Endothelial cell of umbilical vein (primary cell): ENCODE data around the gene GGN. TPM values are rescaled to one million over a fixed set of nuclear protein-coding genes. Genes with fewer than 3 reads are reported as not detected.

Experiments used
- BruUV-seq: library from RNA; stranded (reverse); fragments of 400-500 nt; replicated peaks from 2 replicates; lab custom pipeline; 2021; lab: Mats Ljungman, UMichigan
- CTCF ChIA-PET: fragments of 300-600, 350-600 bp; sonication (Branson Sonifier 250); formaldehyde crosslinking; loops from one replicate; lab custom pipeline; 2021; ENCODE audit warnings: antibody characterized with exemption, inconsistent platforms; lab: Charles Lee
- POLR2A ChIA-PET: fragments of 300-600, 350-600 bp; sonication (Branson Sonifier 250); formaldehyde crosslinking; loops from one replicate; lab custom pipeline; 2021; ENCODE audit warnings: antibody characterized with exemption, inconsistent platforms; lab: Charles Lee
- DNase-seq: peaks from one replicate; pipeline ENCODE4 v3.0.0-alpha.2; 2011; ENCODE audit warnings: low read depth, low spot score
- FAIRE-seq: peaks from 2 replicates; lab custom pipeline; 2011; peaks lifted over from hg19 to GRCh38; lab: Jason Lieb, UNC
- H2AFZ ChIP-seq: 2 replicates; pipeline ENCODE4 v1.6.0; 2012; ENCODE audit warnings: low read depth, low read length, control low read depth, inconsistent platforms
- H3K27ac ChIP-seq: 2 replicates; pipeline ENCODE4 v1.5.1; 2011; ENCODE audit warnings: low read depth, mild to moderate bottlenecking, control low read depth, low read length, moderate library complexity; ENCODE audit not compliant: insufficient read depth
- H3K27me3 ChIP-seq, 2 experiments: 2 replicates each; pipeline versions ENCODE4 v1.6.0 to v1.6.1; 2011; ENCODE audit warnings: low read length in 2 of 2, mixed read lengths in 1 of 2; ENCODE audit not compliant: control insufficient read depth in 2 of 2, insufficient read depth in 2 of 2
- H3K36me3 ChIP-seq, 2 experiments: 2 replicates in 1 of 2; 3 replicates in 1 of 2; pipeline ENCODE4 v1.5.1; 2011; ENCODE audit warnings: low read length in 2 of 2, mild to moderate bottlenecking in 1 of 2, moderate library complexity in 1 of 2; ENCODE audit not compliant: control insufficient read depth in 2 of 2, insufficient read depth in 2 of 2; ENCODE audit errors: extremely low read depth in 1 of 2
- H3K4me1 ChIP-seq: 3 replicates; pipeline ENCODE4 v1.5.1; 2011; ENCODE audit warnings: mild to moderate bottlenecking, low read length; ENCODE audit not compliant: control insufficient read depth, insufficient read depth; ENCODE audit errors: extremely low read depth
- H3K4me2 ChIP-seq: 2 replicates; pipeline ENCODE4 v1.6.1; 2011; ENCODE audit warnings: low read length, control low read depth, mixed read lengths; ENCODE audit not compliant: insufficient read depth
- H3K4me3 ChIP-seq, 3 experiments: fragments of 200-600 bp in 1 of 3; sonication (generic), shearing (Covaris generic) in 1 of 3; replicated peaks in 1 of 3; 2 replicates each; pipeline ENCODE4 v1.5.1; 2011 to 2016; ENCODE audit warnings: control low read depth in 3 of 3, low read length in 3 of 3, mild to moderate bottlenecking in 2 of 3, inconsistent platforms in 1 of 3, low read depth in 1 of 3, moderate library complexity in 1 of 3; ENCODE audit not compliant: insufficient read depth in 1 of 3
- H3K79me2 ChIP-seq: 2 replicates; pipeline ENCODE4 v1.6.0; 2012; ENCODE audit warnings: low read length, inconsistent platforms; ENCODE audit not compliant: control insufficient read depth, insufficient read depth
- H3K9ac ChIP-seq: replicated peaks from 2 replicates; pipeline ENCODE3; 2011; ENCODE audit warnings: low read length, control low read depth; ENCODE audit not compliant: insufficient read depth; ENCODE audit errors: extremely low read depth
- H3K9me1 ChIP-seq: replicated peaks from 3 replicates; pipeline ENCODE4 v1.6.0; 2011; ENCODE audit warnings: mild to moderate bottlenecking, low read length; ENCODE audit not compliant: control insufficient read depth, insufficient read depth; ENCODE audit errors: extremely low read depth
- H3K9me3 ChIP-seq: replicated peaks from 2 replicates; pipeline ENCODE4 v1.5.1; 2012; ENCODE audit warnings: low read length, inconsistent platforms; ENCODE audit not compliant: control insufficient read depth, insufficient read depth
- H4K20me1 ChIP-seq: replicated peaks from 2 replicates; pipeline ENCODE3; 2011; ENCODE audit warnings: mild to moderate bottlenecking, low read length; ENCODE audit not compliant: control insufficient read depth, insufficient read depth; ENCODE audit errors: extremely low read depth
- EZH2 ChIP-seq: IDR thresholded peaks from 2 replicates; pipeline ENCODE4 v1.6.1; 2012; ENCODE audit warnings: borderline replicate concordance, low read depth, mild to moderate bottlenecking, moderate library complexity, low read length, inconsistent platforms; ENCODE audit not compliant: severe bottlenecking
- FOS ChIP-seq: IDR thresholded peaks from 2 replicates; pipeline ENCODE4 v1.6.1; 2011; ENCODE audit warnings: mild to moderate bottlenecking, low read length, moderate library complexity, borderline replicate concordance; ENCODE audit not compliant: insufficient read depth
- GATA2 ChIP-seq: IDR thresholded peaks from 2 replicates; pipeline ENCODE4 v1.7.0; 2011; ENCODE audit warnings: low read depth, mild to moderate bottlenecking, moderate library complexity, mixed read lengths, low read length; ENCODE audit not compliant: insufficient read length, insufficient read depth
- JUN ChIP-seq: IDR thresholded peaks from 2 replicates; pipeline ENCODE4 v1.6.1; 2011; ENCODE audit warnings: borderline replicate concordance, low read depth; ENCODE audit not compliant: insufficient read length, insufficient read depth
- MYC ChIP-seq: IDR thresholded peaks from one replicate; pipeline ENCODE4 v1.6.1; 2011; ENCODE audit warnings: mild to moderate bottlenecking, low read depth, low read length
- POLR2A ChIP-seq: IDR thresholded peaks from 2 replicates; pipeline ENCODE4 v1.6.1; 2012; ENCODE audit warnings: low read depth, mild to moderate bottlenecking, control low read depth, low read length
- POLR2AphosphoS5 ChIP-seq: IDR thresholded peaks from 2 replicates; pipeline ENCODE4 v1.6.1; 2012; ENCODE audit warnings: low read depth, mild to moderate bottlenecking, control low read depth, low read length, moderate library complexity; ENCODE audit not compliant: insufficient read depth
- dilution Hi-C: fragments of 300-500 bp; cut with MboI; formaldehyde crosslinking; loops from one replicate; pipeline ENCODE4 v1.15.0; 2019; ENCODE audit warnings: low sequenced_read_pairs; ENCODE audit not compliant: extremely low pct_ligation_motif_present
- intact Hi-C: fragments of 100-400 bp; cut with micrococcal nuclease; formaldehyde crosslinking; loops from one replicate; pipeline ENCODE4 v1.10.0; 2022
- polyA plus RNA-seq, 4 experiments: library from polyadenylated mRNA; depleted of rRNA in 3 of 4; stranded (reverse) in 3 of 4; unstranded in 1 of 4; fragments of >200 nt; gene quantifications; 2 replicates each; pipeline versions ENCODE4 v1.2.1 to v1.2.3, GENCODE V29; 2011 to 2012; ENCODE audit warnings: missing spikeins in 1 of 4
- total RNA-seq: library from RNA; stranded (reverse); gene quantifications from 2 replicates; pipeline ENCODE4 v1.2.3, GENCODE V29; 2021
- TF ChIP-seq, protein P1 (sequence below), 2 donors: IDR thresholded peaks; 1 replicate in 1 of 2; 2 replicates in 1 of 2; pipeline ENCODE4 v1.5.1; 2011; ENCODE audit warnings: low read length in 2 of 2, mild to moderate bottlenecking in 2 of 2, moderate library complexity in 2 of 2, control low read depth in 1 of 2, inconsistent platforms in 1 of 2, low read depth in 1 of 2; ENCODE audit not compliant: insufficient read depth in 1 of 2; ENCODE audit errors: extremely low read depth in 1 of 2
- TF ChIP-seq, protein P2 (sequence below): IDR thresholded peaks from 2 replicates; pipeline ENCODE4 v1.6.1; 2011; ENCODE audit not compliant: insufficient read depth, insufficient read length

The GGN gene
- total and polyA plus RNA-seq, 2 donors (not counting 3 experiments of a cell fraction or from before 2014, with no cell fraction given): 0.39 to 0.88 TPM

DNA sequence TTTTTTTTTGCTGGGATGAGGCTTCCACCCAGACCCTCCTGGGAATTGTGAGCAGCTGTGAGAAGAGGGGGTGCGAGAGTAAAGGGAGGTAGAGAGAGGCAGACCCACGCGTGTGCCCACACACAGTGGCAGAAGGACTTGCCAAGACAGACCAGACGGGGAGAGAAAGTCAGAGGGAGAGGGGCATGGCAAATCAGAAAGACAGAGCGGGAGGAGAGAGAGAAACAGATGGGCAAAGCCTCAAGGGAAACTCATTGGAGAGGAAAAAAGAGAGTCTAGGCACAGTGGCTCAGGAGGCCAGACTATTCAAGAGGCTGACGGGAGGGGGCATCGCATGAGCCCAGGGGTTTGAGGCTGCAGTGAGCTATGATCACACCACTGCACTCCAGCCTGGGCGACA is 35.2 kb downstream of the GGN start:
- no TSS peak for BruUV-seq
- POLR2A ChIA-PET: interaction anchor here (1.2 kb wide), 1 partner anchor 22 kb away, joined by 3 read pairs; the partner anchor contains the start of gene PSMD8
- Histone ChIP-seq H3K27me3 (peaks cover 2 to 4% of the 10 kb centered on the region in 2 experiments), H3K79me2 (no peaks in the 10 kb centered on the region), H2AFZ (no peak overlapping the region), H4K20me1 (no peaks in the 10 kb centered on the region), H3K4me2 (no peak overlapping the region), H3K4me3 (no peak overlapping the region), H3K4me1 (no peaks in the 10 kb centered on the region), H3K9ac (no peak overlapping the region), H3K9me1 (no peaks in the 10 kb centered on the region), H3K9me3 (no peaks in the 10 kb centered on the region), H3K36me3 (no peaks in the 10 kb centered on the region), H3K27ac (no peak overlapping the region)
- intact Hi-C loops (no loop called here), dilution Hi-C loops (no loop called here)
- CTCF ChIA-PET: interaction anchor here (0.6 to 1.2 kb wide), 3 partner anchors 9 to 21 kb away, joined by 3 to 4 read pairs (median 4); partner anchors contain the start of gene CATSPERG
- FAIRE-seq (no peak), DNase-seq (no peak)
- TF ChIP-seq POLR2AphosphoS5 (no peak), JUN (no peak), GATA2 (no peak), FOS (no peak), EZH2 (no peak), MYC (no peak), POLR2A (no peak)
- TF ChIP-seq, protein P1, sequence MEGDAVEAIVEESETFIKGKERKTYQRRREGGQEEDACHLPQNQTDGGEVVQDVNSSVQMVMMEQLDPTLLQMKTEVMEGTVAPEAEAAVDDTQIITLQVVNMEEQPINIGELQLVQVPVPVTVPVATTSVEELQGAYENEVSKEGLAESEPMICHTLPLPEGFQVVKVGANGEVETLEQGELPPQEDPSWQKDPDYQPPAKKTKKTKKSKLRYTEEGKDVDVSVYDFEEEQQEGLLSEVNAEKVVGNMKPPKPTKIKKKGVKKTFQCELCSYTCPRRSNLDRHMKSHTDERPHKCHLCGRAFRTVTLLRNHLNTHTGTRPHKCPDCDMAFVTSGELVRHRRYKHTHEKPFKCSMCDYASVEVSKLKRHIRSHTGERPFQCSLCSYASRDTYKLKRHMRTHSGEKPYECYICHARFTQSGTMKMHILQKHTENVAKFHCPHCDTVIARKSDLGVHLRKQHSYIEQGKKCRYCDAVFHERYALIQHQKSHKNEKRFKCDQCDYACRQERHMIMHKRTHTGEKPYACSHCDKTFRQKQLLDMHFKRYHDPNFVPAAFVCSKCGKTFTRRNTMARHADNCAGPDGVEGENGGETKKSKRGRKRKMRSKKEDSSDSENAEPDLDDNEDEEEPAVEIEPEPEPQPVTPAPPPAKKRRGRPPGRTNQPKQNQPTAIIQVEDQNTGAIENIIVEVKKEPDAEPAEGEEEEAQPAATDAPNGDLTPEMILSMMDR (IDR thresholded peaks at IDR 0.05; ENCODE audit: extremely low read depth in 1 of 2, insufficient read depth in 1 of 2, low read depth in 1 of 2, low read length in 2 of 2): no peak
- TF ChIP-seq, protein P2, sequence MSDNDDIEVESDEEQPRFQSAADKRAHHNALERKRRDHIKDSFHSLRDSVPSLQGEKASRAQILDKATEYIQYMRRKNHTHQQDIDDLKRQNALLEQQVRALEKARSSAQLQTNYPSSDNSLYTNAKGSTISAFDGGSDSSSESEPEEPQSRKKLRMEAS: no peak
